AG09319 (cell line): ENCODE data around the gene CDH8.
"Not testable (repeated sequence)": the region's sequence is repeated elsewhere in the genome, so short reads cannot be mapped to it uniquely, and the experiment has no call there.

Experiments
- DNase-seq: peaks from one replicate; pipeline ENCODE4 v3.0.0-alpha.2; 2010; ENCODE audit warnings: low read depth; ENCODE audit errors: extremely low read depth
- TF ChIP-seq, protein P1 (sequence below): IDR thresholded peaks from 2 replicates; pipeline ENCODE4 v1.5.1; 2011; ENCODE audit warnings: low read depth, mild to moderate bottlenecking, inconsistent platforms, low read length, moderate library complexity

Gene CDH8

DNA sequence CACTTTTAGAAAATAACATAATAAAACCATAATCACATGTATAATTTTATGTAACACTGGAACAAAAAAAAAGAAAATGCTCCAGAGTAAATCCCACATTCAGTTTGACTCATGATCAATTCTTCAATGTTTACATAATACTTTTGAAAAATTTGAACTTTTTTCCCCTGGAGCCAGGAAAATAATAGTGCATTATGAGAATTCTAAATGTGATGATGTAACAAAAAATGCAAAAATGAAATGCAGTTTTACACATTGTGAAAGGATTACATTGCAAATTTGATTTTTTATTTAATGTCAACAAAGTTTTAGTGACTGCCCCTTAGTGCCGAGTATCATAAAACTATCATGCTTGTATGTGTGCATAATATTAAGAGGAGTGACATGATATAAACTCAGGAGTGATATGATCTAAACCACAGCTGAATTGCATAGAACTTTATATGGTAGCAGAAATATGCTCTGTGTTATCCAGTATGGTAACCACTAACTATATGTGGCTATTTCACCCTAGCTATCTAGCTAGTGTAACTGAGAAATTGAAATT, 238.2 kb downstream of the CDH8 start:
- TF ChIP-seq, protein P1, sequence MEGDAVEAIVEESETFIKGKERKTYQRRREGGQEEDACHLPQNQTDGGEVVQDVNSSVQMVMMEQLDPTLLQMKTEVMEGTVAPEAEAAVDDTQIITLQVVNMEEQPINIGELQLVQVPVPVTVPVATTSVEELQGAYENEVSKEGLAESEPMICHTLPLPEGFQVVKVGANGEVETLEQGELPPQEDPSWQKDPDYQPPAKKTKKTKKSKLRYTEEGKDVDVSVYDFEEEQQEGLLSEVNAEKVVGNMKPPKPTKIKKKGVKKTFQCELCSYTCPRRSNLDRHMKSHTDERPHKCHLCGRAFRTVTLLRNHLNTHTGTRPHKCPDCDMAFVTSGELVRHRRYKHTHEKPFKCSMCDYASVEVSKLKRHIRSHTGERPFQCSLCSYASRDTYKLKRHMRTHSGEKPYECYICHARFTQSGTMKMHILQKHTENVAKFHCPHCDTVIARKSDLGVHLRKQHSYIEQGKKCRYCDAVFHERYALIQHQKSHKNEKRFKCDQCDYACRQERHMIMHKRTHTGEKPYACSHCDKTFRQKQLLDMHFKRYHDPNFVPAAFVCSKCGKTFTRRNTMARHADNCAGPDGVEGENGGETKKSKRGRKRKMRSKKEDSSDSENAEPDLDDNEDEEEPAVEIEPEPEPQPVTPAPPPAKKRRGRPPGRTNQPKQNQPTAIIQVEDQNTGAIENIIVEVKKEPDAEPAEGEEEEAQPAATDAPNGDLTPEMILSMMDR = no peak

GRCh38 chr16:61797296-61797795, 238.9 kb downstream of the CDH8 start:
- TF ChIP-seq, protein P1 = no peak
- no peak for DNase-seq

More for the DNA sequence above, 238.2 kb downstream of the CDH8 start:
- DNase-seq = no peak

GRCh38 chr16:61792194-61792909, 243.9 kb downstream of the CDH8 start:
- TF ChIP-seq, protein P1 = no peak
- DNase-seq = no peak

GRCh38 chr16:61791464-61791863, 244.8 kb downstream of the CDH8 start:
- TF ChIP-seq, protein P1 = no peak
- no peak for DNase-seq

DNA sequence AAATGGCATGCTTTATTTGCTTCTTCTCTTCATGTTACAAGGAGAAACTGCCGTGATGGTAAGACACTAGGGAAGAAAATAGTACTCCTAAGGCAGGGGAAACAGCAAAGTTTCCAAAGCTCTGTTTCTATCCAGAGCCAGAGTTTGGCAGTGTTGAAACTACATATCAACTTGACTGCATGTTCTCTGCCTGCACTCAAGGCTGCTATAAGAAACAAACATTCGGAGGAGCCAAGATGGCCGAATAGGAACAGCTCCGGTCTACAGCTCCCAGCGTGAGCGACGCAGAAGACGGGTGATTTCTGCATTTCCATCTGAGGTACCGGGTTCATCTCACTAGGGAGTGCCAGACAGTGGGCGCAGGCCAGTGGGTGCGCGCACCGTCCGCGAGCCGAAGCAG, 254.4 kb downstream of the CDH8 start:
- not testable (repeated sequence) for DNase-seq

DNA sequence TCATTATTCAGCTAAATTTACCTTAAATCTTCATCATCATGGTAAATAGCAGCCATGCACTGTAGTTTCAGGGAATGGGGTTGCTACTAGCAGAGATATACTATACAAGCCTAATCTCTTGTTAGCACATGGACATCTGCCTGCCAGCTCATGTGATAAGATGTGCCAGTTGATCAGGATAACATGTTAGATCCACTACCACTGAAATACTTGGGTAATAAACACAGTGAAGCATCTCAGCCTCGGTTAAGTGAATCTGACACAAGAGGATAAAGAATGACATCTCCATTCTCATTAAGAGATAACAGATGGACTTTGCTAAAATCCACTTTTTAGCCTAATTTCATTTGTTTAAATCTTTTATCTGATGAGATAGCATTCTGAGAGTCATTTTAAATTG, 256.1 kb downstream of the CDH8 start:
- TF ChIP-seq, protein P1 = no peak
- no peak for DNase-seq

- TF ChIP-seq, protein P1 = no peak
- DNase-seq = no peak
Observed at GRCh38 chr16:61770301-61770700, 265.9 kb downstream of the CDH8 start.
